Gastrocnemius medialis (tissue), 4 donors: ENCODE measurements around the gene CRIP1. TPM values are rescaled to one million over a fixed set of nuclear protein-coding genes. Genes with fewer than 3 reads are reported as not detected.

Experiments
- ATAC-seq, 2 donors: fragments of 150-250 bp; one replicate each; pipeline ENCODE4 v1.9.1; 2016
- DNase-seq, 2 donors: peaks; one replicate each; pipeline ENCODE4 v3.0.0-alpha.2; 2019
- H3K27ac ChIP-seq, 4 donors: fragments of 200-600 bp; sonication (generic); 1 replicate in 1 of 4; 2 replicates in 3 of 4; pipeline ENCODE4 v1.5.1; 2016 to 2018; ENCODE audit warnings: mild to moderate bottlenecking in 2 of 4, moderate library complexity in 1 of 4
- H3K27me3 ChIP-seq, 3 donors: fragments of 200-600 bp; sonication (generic) in 2 of 3; 1 replicate in 1 of 3; 2 replicates in 2 of 3; pipeline versions ENCODE4 v1.5.1 to v1.6.0; 2016 to 2019; ENCODE audit warnings: mild to moderate bottlenecking in 1 of 3, moderate library complexity in 1 of 3
- H3K36me3 ChIP-seq, 2 donors: fragments of 200-600 bp; sonication (generic) in 1 of 2; one replicate each; pipeline ENCODE4 v1.5.1; 2017 to 2018
- H3K4me1 ChIP-seq, 2 donors: fragments of 200-600 bp; sonication (generic) in 1 of 2; one replicate each; pipeline ENCODE4 v1.5.1; 2016 to 2017; ENCODE audit warnings: mild to moderate bottlenecking in 2 of 2
- H3K4me3 ChIP-seq, 4 donors: fragments of 200-600 bp; sonication (generic) in 3 of 4; 1 replicate in 1 of 4; 2 replicates in 3 of 4; pipeline ENCODE4 v1.5.1; 2016 to 2019; ENCODE audit warnings: mild to moderate bottlenecking in 2 of 4
- H3K9me3 ChIP-seq, 3 donors: fragments of 200-600 bp; sonication (generic) in 2 of 3; 1 replicate in 1 of 3; 2 replicates in 2 of 3; pipeline ENCODE4 v1.5.1; 2016 to 2019
- CTCF ChIP-seq, 5 experiments: fragments of 450-650 bp in 3 of 5; fragments of 200-600 bp in 2 of 5; sonication (generic) in 2 of 5; IDR thresholded peaks in 4 of 5; conservative IDR thresholded peaks in 1 of 5; 1 replicate in 4 of 5; 2 replicates in 1 of 5; pipeline ENCODE4 v1.5.1; 2016 to 2019; ENCODE audit warnings: antibody characterized with exemption in 5 of 5, mild to moderate bottlenecking in 3 of 5, moderate library complexity in 3 of 5
- POLR2A ChIP-seq, 2 donors: fragments of 450-650 bp; IDR thresholded peaks; one replicate each; pipeline ENCODE4 v1.6.1; 2017; ENCODE audit warnings: antibody characterized with exemption in 2 of 2, mild to moderate bottlenecking in 2 of 2, moderate library complexity in 2 of 2
- in situ Hi-C, 4 donors: fragments of 200-750 bp; cut with MboI; loops; one replicate each; pipeline versions ENCODE4 v1.15.0 to v1.8.0; 2017; ENCODE audit warnings: low sequenced_read_pairs in 4 of 4
- intact Hi-C: fragments of 100-400 bp; cut with DNase I; formaldehyde crosslinking; loops from one replicate; pipeline ENCODE4 v1.15.1; 2023; ENCODE audit warnings: low total_unique reads
- total RNA-seq, 4 donors: library from RNA; depleted of rRNA; stranded (reverse); fragments of >200 nt; gene quantifications; one replicate each; pipeline versions ENCODE4 v1.1.0 to v1.2.3, GENCODE V29; 2016

Gene CRIP1
- total RNA-seq, 4 donors from 2014 or later = 2.6 to 7.6 (median 5.3) TPM

GRCh38 chr14:105476831-105477659 lies 9.6 kb upstream of the CRIP1 start:
- DNase-seq (no peak), ATAC-seq (no peak)
- Histone ChIP-seq H3K4me1 (peaks cover 31 to 59% of the 10 kb centered on the region in 2 donors), H3K9me3 (no peaks in the 10 kb centered on the region), H3K36me3 (no peaks in the 10 kb centered on the region), H3K27ac (peak overlapping the region; percentile 73 to 84 (median 76)), H3K4me3 (peak overlapping the region; percentile 48 to 71 (median 56)), H3K27me3 (peaks cover 0 to 4% (median under 1%) of the 10 kb centered on the region in 3 donors)
- TF ChIP-seq CTCF (IDR thresholded peaks at IDR 0.05 in 4 of 5, conservative IDR thresholded peaks at IDR 0.05 in 1 of 5) (no peak), POLR2A (IDR thresholded peaks at IDR 0.05) (no peak)
- intact Hi-C loops = no loop called here
- in situ Hi-C loops = loop anchor here in 1 of 4 donors (25.0 kb wide), 1 partner anchor 115 kb away; no protein-coding TSS in a partner anchor

GRCh38 chr14:105477660-105478397 lies 8.9 kb upstream of the CRIP1 start:
- H3K27me3 ChIP-seq = peaks cover 0 to 7% (median 4%) of the 10 kb centered on the region in 3 donors
- intact Hi-C loops (no loop called here), in situ Hi-C loops (loop anchor here in 1 of 4 donors (25.0 kb wide), 1 partner anchor 116 kb away; no protein-coding TSS in a partner anchor)
- H3K36me3 ChIP-seq = no peaks in the 10 kb centered on the region
- no peak for TF ChIP-seq CTCF (IDR thresholded peaks at IDR 0.05 in 4 of 5, conservative IDR thresholded peaks at IDR 0.05 in 1 of 5)
- TF ChIP-seq POLR2A (IDR thresholded peaks at IDR 0.05) = no peak
- H3K4me3 ChIP-seq = peak overlapping the region in 1 of 4 donors; percentile 60
- no peak for ATAC-seq
- H3K9me3 ChIP-seq = no peaks in the 10 kb centered on the region
- no peak for DNase-seq
- H3K27ac ChIP-seq = peak overlapping the region in 2 of 4 donors; percentile 76 to 84
- peaks cover 31 to 59% of the 10 kb centered on the region in 2 donors for H3K4me1 ChIP-seq

GRCh38 chr14:105478398-105479251 lies 8.1 kb upstream of the CRIP1 start:
- no peak for TF ChIP-seq POLR2A (IDR thresholded peaks at IDR 0.05)
- TF ChIP-seq CTCF (IDR thresholded peaks at IDR 0.05 in 4 of 5, conservative IDR thresholded peaks at IDR 0.05 in 1 of 5) = no peak
- Histone ChIP-seq H3K27me3 (peaks cover 0 to 7% (median 4%) of the 10 kb centered on the region in 3 donors), H3K4me3 (no peak overlapping the region), H3K9me3 (no peaks in the 10 kb centered on the region), H3K4me1 (peaks cover 30 to 59% of the 10 kb centered on the region in 2 donors), H3K36me3 (no peaks in the 10 kb centered on the region), H3K27ac (no peak overlapping the region)
- no peak for DNase-seq
- in situ Hi-C loops = loop anchor here in 1 of 4 donors (25.0 kb wide), 1 partner anchor 116 kb away; no protein-coding TSS in a partner anchor
- intact Hi-C loops = no loop called here
- no peak for ATAC-seq
